Stimulated activated CD4-positive, alpha-beta T cell treated with anti-CD3 and anti-CD28 coated beads, Interleukin-15, amount 100 ng/mL, for 1 hour (primary cell): ENCODE data around the gene KCNB1.

Experiments
- DNase-seq, 2 donors: peaks; one replicate each; pipeline ENCODE4 v3.0.0-alpha.2; 2020; ENCODE audit warnings: low read depth in 1 of 2, low spot score in 1 of 2

The KCNB1 gene

DNA sequence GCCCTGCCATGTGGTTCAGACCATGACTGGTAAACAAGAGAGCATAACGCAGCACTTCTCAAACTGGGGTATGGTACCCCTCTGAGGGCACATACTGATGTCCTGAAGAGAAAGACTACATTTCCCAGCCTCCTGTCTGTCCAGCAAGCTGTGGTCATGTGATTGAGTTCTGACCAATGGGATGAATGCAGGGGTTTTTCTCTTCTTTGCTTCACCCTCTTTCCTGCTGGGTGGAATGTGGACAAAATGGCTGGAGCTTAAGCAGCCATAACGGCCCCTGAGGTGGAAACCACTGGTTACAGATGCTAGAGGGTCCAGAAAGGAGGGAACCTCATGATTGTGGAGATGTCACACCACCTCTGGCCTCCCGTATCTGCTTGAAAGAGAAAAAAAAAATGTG lies 19.4 kb upstream of the KCNB1 start:
- no peak for DNase-seq

DNA sequence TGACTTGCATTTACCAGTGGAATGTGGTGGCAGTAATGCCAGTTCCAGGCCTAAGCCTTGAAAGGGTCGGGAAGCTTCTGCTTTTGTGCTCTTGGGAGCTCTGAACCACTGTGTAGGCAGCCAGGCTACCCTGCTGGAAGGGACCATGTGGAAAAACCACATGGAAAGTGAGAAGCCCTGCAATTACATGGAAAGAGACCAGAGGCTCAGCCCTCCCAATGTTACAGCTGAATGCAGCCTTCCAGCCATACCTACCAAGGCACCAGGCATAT lies 14.9 kb upstream of the KCNB1 start:
- no peak for DNase-seq

DNA sequence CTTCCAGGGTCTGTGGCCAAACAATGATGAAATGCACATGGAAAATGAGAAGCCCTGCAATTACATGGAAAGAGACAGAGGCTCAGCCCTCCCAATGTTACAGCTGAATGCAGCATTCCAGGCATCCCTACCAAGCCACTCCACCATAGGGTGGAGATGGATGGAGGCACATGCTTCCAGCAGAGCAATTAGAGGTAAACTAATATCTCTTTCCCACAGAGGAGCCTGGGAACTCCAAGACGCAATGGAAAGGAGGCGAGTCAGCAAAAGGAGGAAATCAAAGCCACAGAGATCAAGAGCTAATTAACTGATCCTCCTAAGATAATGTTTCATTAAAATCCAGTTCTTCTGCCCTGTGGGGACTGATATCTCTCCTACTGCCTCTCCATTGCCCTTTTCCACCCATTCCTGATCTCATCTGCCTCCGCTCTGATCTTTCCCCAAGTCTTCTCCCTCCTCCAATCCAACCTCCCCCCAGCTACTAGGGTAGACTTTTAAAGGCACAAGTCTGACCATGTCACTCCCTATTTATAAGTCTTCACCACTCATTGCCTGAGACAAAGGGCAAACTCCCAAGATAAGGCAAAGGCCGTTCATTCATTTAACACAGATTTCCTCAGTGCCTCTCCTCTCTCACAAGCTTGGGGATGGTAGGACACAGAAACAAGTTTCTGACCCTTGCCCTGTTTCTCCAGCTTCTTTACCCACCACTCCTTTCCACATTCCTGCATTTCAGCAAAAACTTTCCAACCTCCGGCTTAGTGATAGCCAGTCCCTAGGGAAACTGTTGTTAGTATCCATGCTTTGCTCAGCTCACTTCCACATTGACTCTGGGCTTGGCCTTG lies 14.3 kb upstream of the KCNB1 start:
- no peak for DNase-seq

DNA sequence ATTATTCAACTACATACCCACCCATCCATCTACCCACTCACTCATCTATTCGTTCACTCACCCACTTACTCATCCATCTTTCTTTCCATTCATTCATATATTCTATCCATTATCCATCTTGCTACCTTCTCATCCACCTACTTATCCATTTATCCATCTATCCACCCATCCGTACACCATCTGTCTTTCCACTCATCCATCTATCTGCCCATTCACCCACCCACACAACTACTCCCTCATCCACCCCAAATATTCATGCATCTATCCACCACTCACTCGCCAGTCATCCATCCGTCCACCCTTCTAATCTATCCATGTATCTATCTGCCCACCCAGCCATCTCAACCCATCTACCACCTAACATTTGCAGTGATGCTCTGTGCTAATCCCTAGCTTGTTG lies 13.6 kb upstream of the KCNB1 start:
- DNase-seq: no peak

DNA sequence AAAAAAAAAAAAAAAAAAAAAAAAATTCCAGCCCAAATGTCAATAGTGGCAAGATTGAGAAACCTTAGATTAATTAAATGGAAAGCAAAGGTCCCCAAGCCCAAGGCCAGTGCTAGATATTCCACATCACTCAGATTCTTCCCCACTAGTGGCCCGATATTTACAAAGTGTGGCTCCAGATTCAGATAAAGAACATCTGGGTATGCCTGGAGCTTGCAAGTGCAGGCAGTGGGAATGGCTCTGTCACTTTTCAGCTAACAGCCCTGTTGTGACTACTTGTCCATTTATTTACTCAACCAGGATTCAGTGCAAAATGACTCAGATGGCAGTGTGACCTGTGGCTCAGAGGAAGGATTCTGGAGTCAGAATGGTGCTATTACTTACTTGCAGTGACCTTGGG lies 8.2 kb upstream of the KCNB1 start:
- DNase-seq: no peak

DNA sequence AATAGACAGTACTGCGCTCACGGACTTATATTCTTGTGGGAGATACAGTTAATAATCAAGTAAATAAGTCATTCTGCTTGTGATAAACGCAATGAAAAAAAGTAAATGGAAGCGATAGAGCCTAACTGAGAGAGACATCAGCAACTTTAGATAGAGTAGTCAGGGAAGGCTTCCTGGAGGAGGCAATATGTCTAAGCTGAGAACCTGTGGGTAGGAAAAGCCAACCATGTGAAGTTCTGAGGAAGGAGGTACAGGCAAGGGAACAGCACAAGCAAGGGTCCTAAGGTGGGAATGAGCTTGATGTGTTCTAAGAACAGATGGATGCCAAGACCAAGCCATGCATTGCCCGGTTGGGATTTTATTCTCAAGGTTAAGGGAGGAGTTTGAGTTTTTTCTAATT lies 7.2 kb upstream of the KCNB1 start:
- DNase-seq: no peak

DNA sequence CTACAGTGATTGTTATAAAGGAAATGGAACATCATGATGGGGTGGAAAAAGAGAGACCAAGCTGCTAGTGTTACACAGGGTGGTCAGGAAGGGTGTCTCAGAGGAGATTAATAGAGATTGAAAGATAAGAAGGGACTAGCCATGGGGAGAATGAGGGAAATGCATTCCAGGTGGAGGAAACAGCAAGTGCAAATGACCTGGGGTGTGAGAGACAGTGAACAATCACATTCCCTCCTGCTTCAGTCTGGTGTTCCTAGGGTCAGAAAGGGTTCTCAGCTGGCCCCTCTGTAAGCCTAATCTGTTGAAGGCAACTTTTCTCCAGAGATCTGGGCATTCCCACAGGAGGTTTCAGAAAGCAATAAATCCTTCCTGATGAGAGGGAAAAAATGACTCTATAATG lies 3.6 kb upstream of the KCNB1 start:
- no peak for DNase-seq

DNA sequence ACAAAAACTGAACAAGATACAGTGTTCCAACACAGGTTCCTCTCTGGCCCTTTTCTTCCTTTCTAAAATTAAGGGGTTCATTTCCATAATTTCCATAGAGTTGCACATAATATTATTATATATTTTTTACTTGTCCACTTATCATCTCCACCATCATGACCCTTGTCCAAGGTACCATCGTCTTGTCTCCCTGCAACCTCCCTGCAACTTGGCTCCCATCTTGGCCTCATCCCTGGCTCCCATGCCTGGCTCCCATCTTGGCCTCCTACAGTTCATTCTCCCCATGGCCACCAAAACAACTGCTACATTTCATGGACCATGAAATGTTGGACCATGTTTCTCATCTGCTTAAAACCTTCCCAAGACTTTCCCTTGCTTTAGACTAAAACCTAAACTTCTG lies 3.1 kb upstream of the KCNB1 start:
- DNase-seq: no peak

DNA sequence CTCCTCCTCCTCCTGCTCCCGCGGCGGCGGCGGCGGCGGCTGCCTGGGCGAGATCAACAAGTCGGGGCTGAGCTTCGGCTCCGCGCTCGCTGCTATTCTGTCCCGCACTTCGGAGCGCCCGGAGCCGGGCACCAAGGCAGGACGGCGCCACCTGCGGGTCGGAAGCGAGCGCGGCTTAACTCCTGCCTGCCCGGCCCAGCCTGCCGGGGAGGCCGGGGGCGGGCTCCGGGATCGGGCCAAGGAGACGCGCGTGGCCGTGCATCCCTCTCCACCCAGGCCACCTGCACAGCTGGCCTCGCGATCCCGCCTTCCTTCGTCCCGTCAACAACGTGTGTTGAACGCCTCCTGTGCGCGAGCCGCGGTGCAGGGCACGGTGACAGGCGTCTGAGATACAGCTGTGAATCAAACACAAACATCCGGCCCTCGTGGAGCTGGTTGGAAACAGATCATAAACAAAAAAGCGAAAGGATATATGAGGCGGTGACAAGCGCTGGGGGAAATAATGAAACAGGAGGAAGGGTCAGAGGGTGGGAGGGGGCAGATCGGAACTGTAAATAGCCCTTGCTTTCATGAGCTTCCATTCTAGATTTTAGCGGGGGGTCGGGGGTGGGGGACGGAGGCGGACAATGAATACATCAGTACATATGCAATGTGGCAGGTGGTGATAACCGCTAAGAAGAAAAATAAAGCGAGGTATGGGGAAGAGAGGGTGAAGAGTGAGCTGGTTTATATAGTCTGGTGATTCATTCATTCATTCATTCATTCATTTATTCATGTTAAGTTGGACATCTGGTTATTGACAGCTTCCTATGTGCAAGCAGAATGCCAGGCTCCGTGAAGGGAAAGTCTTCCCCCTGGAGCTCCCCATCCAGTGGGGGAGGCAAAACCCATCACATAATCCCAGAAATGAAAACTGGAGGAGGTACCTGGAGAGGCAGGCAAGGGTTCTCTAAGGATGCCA lies 2.0 kb upstream of the KCNB1 start:
- peak; percentile 20 to 47 for DNase-seq

DNA sequence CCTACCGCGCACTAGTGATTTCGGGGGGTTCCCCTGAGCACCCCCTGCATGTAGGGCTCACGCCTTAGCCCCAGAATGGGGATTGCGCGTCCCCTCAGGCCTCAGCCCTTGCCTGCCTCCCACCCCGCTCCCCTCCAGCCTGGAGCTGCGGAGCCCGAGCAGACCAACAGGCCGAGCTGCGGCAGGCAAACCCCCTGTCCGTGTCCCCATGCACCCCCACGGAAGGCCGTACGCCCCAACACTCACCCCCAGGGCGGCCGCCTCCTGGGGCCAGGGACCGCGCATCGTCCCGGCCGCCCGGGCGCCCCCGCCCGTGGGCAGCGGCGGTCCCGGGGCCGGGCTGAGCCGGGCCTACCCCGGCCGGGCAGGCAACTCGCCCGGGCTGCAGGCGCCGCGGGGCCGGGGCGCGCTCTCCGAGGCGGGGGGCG lies 1.2 kb upstream of the KCNB1 start:
- DNase-seq: no peak

DNA sequence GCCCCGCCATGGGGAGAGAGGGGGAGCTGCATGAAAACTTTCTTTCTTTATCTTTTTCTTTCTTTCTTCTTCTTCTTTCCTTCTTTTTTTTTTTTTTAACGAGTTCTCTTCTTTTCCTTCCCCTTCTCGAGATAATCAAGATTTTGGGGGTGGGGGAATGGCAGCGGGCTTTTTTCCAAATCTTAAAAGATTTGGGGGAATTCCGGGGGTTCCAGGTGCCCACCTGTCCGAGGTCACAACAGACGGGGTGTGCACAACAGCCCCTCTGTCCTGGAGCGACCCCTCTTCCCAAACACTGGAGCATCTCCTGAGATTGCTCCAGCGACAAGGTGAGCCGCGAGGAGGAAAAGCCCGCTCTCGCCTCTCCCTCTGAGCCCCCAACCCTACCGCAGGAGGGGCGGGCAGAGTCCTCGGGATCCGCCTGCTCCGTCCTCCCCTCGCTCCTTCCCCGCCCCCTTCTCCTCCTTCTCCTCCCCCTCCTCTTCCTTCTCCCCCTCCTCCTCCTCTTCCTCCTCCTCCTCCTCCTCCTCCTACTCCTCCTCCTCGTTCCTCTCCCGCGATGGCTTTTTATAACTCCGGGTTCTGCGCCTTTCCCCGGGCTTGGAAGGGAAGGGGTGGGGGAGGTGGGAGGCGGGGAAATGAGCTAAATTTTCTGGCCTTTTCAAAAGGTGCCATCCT lies 689 bp upstream of the KCNB1 start:
- DNase-seq: no peak

DNA sequence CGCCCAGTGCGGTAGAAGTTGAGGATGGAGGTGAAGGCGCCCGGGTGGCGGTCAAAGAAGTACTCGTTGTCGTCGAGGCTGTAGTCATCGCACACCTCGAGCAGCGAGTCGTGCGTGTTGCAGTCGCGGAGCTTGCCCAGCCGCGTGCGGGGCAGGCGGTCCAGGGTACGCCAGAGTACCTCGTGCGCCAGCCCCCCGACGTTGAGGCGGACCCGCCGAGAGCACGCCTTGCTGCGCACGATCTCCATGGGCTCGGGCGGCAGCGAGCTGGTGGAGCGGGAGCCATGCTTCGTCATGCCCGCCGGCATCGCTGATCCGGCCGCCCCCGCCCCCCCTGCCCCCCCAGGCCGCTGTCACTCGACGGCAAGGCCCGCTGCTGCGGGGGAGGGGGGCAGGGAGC lies 295 bp downstream of the KCNB1 start:
- no peak for DNase-seq

DNA sequence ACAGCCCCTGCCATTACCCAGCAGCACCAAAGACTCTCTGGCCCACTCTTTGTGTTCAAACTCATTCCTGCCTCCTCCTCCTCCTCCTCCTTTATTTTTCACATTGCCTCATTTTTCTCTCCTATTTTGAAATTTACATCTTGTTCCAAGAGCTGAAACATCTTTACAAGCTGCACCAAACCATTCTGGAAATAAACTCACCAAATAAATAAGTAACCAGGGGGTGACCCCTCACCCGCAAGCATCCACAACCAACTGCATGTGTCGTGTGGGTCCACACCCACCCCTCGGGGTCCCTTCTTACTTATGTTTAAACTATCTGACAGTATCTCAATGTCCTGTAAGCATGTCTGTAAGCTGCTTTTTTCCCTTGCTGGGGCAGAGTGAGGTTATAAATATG lies 1.4 kb downstream of the KCNB1 start:
- no peak for DNase-seq

DNA sequence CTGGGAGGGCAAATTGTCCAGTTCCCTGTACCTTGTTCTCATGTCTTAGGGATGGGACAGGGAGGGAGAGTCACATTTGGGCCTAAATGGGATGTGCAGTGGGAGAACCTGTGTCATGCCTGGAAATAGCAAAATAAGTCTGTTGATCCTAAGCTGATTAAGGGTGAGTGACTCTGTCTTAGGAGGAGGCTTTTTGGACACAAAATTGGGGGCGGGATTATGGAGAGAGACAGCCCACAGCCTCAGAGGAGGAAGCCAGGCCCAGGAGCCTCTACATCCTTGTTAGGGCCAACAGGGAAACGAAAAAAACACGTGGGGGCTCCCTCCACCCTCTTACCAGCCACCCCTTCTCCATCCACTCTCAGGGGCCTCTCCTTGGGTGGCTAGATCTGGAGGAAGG lies 2.2 kb downstream of the KCNB1 start:
- DNase-seq: no peak

DNA sequence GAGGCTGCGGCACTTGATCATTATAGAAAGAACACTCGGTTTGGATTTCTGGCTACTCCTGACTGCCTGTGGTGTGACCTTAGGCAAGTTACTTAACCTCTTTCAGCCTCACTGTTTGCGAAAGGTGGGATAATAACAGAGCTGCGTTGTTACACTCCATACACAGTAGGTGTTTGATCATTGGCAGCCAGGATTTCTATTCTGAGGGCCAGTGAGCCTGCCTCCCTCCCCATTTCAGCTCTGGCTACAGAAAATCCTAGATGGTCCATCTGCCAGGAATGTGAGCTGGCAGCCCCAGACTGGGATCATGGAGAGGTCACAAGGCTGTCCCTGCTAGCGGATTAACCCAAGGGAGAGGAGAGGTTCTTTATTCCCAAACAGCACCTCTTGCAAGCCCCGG lies 2.7 kb downstream of the KCNB1 start:
- DNase-seq: no peak

DNA sequence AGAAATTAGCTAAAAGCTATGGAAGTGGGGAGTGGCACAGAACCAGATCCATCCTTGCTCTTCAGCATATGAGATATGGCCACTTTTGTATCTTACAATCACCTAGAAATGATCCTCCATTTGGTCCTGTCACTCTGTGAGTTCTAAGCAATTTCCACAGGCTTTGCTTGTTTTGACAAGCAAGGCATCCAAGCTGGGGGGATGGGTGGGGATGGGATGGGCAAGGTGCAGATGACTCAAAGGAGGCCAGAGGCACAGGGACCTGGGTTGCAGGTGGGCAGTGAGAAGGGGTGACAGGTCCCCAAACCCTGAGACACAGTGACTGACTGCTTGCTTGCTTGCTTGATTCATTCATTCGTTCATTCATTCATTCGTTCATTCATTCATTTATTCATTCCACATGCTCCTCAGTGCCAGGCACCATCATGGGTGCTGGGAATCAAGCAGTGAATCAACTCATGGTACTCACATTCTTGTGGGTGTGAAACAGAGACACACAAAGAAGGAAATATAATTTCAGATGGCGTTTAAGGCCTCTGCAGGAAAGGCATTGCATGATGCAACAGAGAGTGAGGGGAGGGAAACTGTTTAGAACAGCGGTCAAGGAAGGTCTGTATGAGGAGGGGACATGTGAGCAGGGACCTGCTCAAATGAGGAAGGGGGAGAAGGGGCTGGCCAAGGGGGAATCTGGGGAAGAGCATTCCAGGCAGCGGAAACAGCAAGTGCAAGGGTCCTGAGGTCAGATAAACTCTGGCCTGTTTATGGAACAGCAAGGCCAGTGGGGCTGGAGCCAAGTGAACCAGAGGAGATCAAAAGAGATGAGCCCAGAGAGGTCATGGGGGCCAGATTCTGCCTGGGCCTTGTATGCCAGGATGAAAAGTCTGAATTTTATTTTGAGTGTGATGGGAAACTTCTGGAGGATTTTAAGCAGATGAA lies 3.4 kb downstream of the KCNB1 start:
- no peak for DNase-seq

DNA sequence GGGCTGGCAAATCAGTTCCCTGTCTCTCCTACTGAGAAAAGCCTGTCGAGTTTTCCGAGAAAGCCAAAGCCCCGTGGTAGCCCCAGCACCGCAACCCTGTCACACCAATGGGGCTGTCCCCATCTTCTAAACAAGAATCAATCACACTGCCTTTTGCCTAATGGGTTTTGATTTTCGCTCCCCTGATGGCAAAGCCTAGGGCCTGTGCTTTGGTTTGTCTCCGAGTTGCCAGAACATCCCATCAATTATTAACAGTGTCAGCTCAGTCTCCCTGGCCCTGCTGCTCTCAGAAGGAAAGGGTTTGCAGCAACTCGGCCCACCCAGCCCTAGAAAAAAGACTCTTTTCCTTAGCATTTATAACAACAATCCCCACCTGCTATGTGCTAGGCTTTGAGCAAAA lies 4.2 kb downstream of the KCNB1 start:
- DNase-seq: no peak

DNA sequence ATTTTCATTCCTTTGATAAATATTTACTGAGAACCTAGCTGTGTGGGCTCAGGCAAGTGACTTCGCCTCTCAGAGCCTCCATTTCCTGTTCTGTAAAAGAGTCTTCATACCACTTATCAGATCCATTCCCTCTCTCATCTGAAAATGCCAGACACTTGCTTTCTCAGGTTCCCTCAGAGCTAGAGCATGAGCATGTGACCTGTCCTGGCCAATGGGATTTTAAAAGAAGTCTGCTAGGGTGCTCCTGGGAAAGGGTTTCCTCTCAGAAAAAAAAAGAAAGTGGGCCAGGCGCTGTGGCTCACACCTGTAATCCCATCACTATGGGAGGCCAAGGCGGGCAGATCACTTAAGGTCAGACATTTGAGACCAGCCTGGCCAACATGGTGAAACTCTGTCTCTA lies 5.3 kb downstream of the KCNB1 start:
- DNase-seq: no peak

DNA sequence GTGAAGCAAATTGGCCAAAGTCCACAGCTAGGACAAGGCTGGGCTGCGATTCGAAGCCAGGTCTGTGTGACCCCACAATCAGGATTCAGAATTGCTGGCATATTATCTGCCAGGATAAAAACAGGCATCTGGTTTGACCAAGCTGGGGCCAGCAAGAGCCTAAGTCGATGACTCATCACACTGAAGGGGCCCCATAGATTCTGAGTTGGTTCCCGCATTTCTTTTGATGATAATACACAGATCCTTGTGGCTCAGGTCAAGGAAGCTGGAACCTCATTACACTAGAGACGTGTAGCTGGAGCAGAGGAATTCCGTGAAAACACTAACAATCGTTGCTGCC lies 6.5 kb downstream of the KCNB1 start:
- no peak for DNase-seq

DNA sequence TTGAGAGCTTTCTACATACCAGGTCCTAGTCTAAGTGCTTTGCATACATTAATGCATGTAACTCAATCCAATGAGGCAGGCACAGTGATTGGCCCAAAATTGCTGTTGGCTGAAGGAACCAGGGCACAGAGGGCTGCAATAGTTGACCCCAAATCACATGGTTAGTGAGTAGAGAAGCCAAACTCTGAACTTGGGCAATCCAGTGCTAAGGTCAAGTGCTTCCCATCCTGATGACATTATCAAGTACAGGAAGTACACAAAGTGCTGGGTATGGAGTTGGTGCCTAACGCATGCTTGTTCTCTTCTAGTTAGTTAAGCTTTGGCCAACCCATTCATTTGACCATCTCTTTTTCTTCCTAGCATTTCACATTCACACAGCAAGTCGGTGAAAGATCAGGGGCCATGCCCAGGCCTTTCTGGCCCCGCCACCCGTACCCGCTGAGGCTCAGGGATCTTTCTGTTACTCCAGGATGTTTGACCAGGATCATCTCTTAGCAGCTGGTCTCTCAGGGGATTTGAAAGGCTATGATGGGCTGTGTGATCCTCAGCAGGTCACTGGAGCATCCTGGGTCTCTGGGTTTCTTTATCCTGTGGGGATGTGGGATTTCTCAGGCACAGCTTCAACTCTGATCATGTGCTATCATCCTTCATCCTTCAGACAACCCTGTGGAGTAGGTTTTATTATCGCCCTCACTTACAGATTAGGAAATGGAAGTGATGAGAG lies 7.0 kb downstream of the KCNB1 start:
- DNase-seq: no peak
